Endodermal cell (in vitro differentiated cells): ENCODE results near the gene CD86. TPM values are rescaled to one million over a fixed set of nuclear protein-coding genes. Genes with fewer than 3 reads are reported as not detected.

Experiments used
- DNase-seq: peaks from one replicate; pipeline ENCODE4 v3.0.0-alpha.2; 2017
- H3K27ac ChIP-seq: 2 replicates; pipeline ENCODE4 v1.5.1; 2013; ENCODE audit warnings: mild to moderate bottlenecking, low read depth, low read length, moderate library complexity
- H3K27me3 ChIP-seq: 2 replicates; pipeline ENCODE4 v1.6.1; 2013; ENCODE audit warnings: mild to moderate bottlenecking, low read length, moderate library complexity; ENCODE audit not compliant: insufficient read depth, control insufficient read depth, poor library complexity, severe bottlenecking
- H3K36me3 ChIP-seq: 2 replicates; pipeline ENCODE4 v1.7.0; 2013; ENCODE audit warnings: mild to moderate bottlenecking, low read length, moderate library complexity; ENCODE audit not compliant: control insufficient read depth, insufficient read depth
- H3K4me1 ChIP-seq: one replicate; pipeline ENCODE4 v1.7.0; 2013; ENCODE audit warnings: low read length; ENCODE audit not compliant: control insufficient read depth, insufficient read depth
- H3K4me3 ChIP-seq: 2 replicates; pipeline ENCODE4 v1.5.1; 2013; ENCODE audit warnings: mild to moderate bottlenecking, low read length, moderate library complexity
- H3K9ac ChIP-seq: 2 replicates; pipeline ENCODE4 v1.6.1; 2013; ENCODE audit warnings: mild to moderate bottlenecking, low read length, moderate library complexity; ENCODE audit not compliant: poor library complexity, severe bottlenecking; ENCODE audit errors: extremely low read depth
- H3K9me3 ChIP-seq: 2 replicates; pipeline ENCODE4 v1.6.1; 2013; ENCODE audit warnings: mild to moderate bottlenecking, low read length, moderate library complexity; ENCODE audit not compliant: control insufficient read depth
- H3K27ac Mint-ChIP-seq: 2 replicates; pipeline ENCODE4 v1.8.0; 2020; ENCODE audit warnings: mixed read lengths
- H3K27me3 Mint-ChIP-seq: 2 replicates; pipeline ENCODE4 v1.8.0; 2021; ENCODE audit warnings: mild to moderate bottlenecking, mixed read lengths; ENCODE audit not compliant: insufficient read depth
- H3K36me3 Mint-ChIP-seq: 2 replicates; pipeline ENCODE4 v1.8.0; 2020; ENCODE audit warnings: low read depth, mixed read lengths
- H3K4me1 Mint-ChIP-seq: 2 replicates; pipeline ENCODE4 v1.8.0; 2020; ENCODE audit warnings: mixed read lengths
- H3K4me3 Mint-ChIP-seq: 2 replicates; pipeline ENCODE4 v1.8.0; 2020; ENCODE audit warnings: mild to moderate bottlenecking, moderate library complexity, mixed read lengths
- H3K9me3 Mint-ChIP-seq: 2 replicates; pipeline ENCODE4 v1.8.0; 2020; ENCODE audit warnings: mild to moderate bottlenecking, mixed read lengths
- WGBS, 2 experiments: methylation state at CpG; one replicate each; pipeline versions ENCODE4 v1.1.5 to v1.1.7; 2013; ENCODE audit warnings: missing lambda C conversion rate in 2 of 2, mixed read lengths in 1 of 2; ENCODE audit not compliant: insufficient coverage in 1 of 2, insufficient read length in 1 of 2; 5-methylcytosine and 5-hydroxymethylcytosine counted together
- total RNA-seq, 2 donors: library from RNA; stranded (reverse); fragmentation: NEBNext Ultra II Directional in 1 of 2; extraction: Animal tissue kit (Norgen Biotek cat#: 25700) in 1 of 2; gene quantifications; 2 replicates in 1 of 2; 3 replicates in 1 of 2; pipeline ENCODE4 v1.2.1, GENCODE V29; 2021
- TF ChIP-seq, protein P1 (sequence below): fragments of 200-600 bp; sonication (generic); conservative IDR thresholded peaks from 2 replicates; pipeline ENCODE4 v1.5.0; 2021; ENCODE audit warnings: antibody characterized with exemption, mild to moderate bottlenecking

Gene CD86
- total RNA-seq, 2 donors from 2014 or later = not detected

DNA sequence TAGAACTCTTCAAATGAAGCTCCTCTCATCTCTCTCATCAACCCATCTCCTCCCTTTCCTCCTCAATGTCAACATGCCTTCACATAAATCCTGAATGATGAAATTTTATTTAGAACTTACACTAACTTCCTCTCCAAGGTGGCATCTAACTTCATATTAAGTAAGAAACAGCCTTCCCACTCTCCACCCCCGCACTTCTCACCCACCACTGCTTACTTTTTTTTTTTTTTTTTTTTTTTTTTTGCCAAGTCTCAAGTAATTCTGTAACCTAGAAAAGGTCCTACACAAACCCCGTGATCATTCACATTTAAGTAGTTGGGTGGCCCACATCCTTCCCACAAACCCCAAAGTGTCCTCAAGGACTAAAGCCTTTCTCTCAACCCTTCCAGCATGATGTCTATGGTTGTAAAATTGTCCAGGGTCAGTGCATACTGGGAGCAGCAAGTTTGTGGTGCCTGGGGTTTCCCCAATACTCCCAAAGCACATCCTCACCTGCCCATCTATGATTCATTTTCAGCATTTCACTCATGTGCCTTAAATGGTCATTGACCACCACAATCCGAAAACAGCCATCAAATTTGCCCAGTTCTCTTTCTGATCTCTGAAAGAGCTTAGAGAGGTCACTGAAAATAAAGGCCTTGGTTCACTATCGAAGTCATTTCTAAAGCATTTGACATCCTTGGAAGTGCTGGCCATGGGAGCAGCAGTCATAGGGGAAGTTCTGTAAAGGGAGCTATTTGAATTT lies 47.2 kb downstream of the CD86 start:
- no peak overlapping the region for H3K9ac ChIP-seq
- 85 to 94% methylated on average over 2 to 4 of the region's 4 CpGs for WGBS, 2 experiments
- no peaks in the 10 kb centered on the region for H3K36me3 Mint-ChIP-seq
- H3K27me3 Mint-ChIP-seq = no peaks in the 10 kb centered on the region
- H3K4me1 ChIP-seq = no peaks in the 10 kb centered on the region
- no peak overlapping the region for H3K4me3 Mint-ChIP-seq
- TF ChIP-seq, protein P1, sequence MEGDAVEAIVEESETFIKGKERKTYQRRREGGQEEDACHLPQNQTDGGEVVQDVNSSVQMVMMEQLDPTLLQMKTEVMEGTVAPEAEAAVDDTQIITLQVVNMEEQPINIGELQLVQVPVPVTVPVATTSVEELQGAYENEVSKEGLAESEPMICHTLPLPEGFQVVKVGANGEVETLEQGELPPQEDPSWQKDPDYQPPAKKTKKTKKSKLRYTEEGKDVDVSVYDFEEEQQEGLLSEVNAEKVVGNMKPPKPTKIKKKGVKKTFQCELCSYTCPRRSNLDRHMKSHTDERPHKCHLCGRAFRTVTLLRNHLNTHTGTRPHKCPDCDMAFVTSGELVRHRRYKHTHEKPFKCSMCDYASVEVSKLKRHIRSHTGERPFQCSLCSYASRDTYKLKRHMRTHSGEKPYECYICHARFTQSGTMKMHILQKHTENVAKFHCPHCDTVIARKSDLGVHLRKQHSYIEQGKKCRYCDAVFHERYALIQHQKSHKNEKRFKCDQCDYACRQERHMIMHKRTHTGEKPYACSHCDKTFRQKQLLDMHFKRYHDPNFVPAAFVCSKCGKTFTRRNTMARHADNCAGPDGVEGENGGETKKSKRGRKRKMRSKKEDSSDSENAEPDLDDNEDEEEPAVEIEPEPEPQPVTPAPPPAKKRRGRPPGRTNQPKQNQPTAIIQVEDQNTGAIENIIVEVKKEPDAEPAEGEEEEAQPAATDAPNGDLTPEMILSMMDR = no peak
- H3K9me3 ChIP-seq = no peaks in the 10 kb centered on the region
- no peaks in the 10 kb centered on the region for H3K27me3 ChIP-seq
- no peak overlapping the region for H3K27ac Mint-ChIP-seq
- H3K9me3 Mint-ChIP-seq = no peaks in the 10 kb centered on the region
- no peak overlapping the region for H3K27ac ChIP-seq
- H3K4me1 Mint-ChIP-seq = no peaks in the 10 kb centered on the region
- H3K4me3 ChIP-seq = no peak overlapping the region
- DNase-seq = no peak
- no peaks in the 10 kb centered on the region for H3K36me3 ChIP-seq

DNA sequence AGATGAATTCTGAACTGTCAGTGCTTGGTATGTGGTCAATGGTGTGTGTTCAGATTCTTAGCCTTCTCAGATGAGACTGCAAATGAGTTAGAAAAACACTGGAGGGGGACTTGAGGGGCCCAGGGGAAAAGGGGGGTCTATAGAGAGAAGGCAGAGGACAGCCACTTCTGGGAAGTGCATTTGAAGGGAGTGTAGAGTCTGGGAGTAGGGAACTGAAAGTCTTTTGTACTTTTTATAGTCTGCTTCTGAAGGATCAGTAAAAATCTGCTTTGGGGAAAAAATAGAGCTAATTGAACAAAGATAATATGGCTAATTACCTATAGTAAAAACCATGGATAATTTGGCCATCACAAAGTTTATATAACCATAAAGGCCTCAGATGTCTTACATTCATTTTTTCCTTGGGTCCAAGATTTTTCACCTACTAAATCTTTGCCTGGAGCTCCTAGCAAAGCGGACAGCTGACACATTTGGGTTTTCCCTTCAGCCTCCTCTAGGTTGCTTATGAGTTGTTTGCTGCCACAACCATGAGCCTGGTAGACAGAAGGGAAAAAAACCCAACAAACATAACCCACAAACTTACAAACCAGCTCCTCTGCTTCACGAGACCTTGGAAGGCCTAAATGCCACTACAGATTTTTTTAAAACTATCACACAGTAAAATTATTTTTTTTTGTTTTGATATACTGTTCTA lies 48.8 kb downstream of the CD86 start:
- 93% methylated on average over 2 of the region's 2 CpGs; no CpG with 5 or more reads in 1 of the 2 experiments for WGBS, 2 experiments
- no peaks in the 10 kb centered on the region for H3K9me3 Mint-ChIP-seq

DNA sequence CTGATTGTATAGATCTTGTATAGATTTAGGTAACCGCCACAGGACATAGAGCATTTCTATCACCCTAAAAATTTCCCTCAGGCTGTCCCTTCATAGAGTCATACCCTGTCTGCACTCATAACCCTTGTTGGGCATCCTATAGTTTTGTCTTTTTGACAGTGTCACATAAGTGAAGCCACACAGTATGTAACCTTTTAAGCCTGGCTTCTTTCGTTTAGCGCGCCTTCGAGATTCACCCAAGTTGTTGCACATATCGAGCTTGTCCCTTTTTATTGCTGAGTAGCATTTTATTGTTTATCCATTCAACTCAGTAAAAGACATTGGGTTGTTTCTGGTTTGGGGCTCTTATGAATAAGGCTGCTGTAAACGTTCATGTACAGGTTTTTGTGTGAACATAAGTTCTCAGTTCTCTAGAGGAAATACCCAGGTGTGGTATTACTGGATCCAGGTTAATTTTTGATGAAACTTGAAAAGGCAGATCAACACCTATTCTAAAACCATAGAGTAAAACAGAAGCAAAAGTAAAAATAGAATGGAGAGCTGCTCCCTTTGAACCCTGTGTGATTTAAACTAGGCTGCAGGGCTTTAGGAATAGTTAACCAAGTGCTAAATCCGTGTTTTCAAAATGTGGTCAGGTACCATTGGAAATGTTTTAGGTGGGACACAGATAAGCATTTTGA lies 49.5 kb downstream of the CD86 start:
- Mint-ChIP-seq H3K9me3 (no peaks in the 10 kb centered on the region), H3K4me1 (peaks cover 13% of the 10 kb centered on the region), H3K4me3 (no peak overlapping the region), H3K27me3 (no peaks in the 10 kb centered on the region), H3K36me3 (no peaks in the 10 kb centered on the region), H3K27ac (no peak overlapping the region)
- no peak overlapping the region for H3K27ac ChIP-seq
- no peak for DNase-seq
- no peaks in the 10 kb centered on the region for H3K27me3 ChIP-seq
- no peak overlapping the region for H3K9ac ChIP-seq
- TF ChIP-seq, protein P1 = no peak
- no peak overlapping the region for H3K4me3 ChIP-seq
- H3K4me1 ChIP-seq = peaks cover 3% of the 10 kb centered on the region
- no peaks in the 10 kb centered on the region for H3K9me3 ChIP-seq
- WGBS, 2 experiments = 73 to 92% methylated on average over 1 to 8 of the region's 8 CpGs
- H3K36me3 ChIP-seq = no peaks in the 10 kb centered on the region

More for the DNA sequence above, 48.8 kb downstream of the CD86 start:
- TF ChIP-seq, protein P1 = no peak
- Histone ChIP-seq H3K9me3 (no peaks in the 10 kb centered on the region), H3K36me3 (no peaks in the 10 kb centered on the region), H3K27me3 (no peaks in the 10 kb centered on the region), H3K4me1 (peaks cover 3% of the 10 kb centered on the region), H3K4me3 (no peak overlapping the region), H3K9ac (no peak overlapping the region), H3K27ac (no peak overlapping the region)
- H3K27ac Mint-ChIP-seq = no peak overlapping the region
- DNase-seq = no peak
- H3K36me3 Mint-ChIP-seq = no peaks in the 10 kb centered on the region
- no peak overlapping the region for H3K4me3 Mint-ChIP-seq
- H3K4me1 Mint-ChIP-seq = peaks cover 8% of the 10 kb centered on the region
- no peaks in the 10 kb centered on the region for H3K27me3 Mint-ChIP-seq
